GM21723 (cell line): ENCODE data around the gene TBC1D10B.

Experiments
- ATAC-seq: cut with Tn5 transposase; IDR thresholded peaks from one replicate; pipeline ENCODE4 v1.9.1; 2021; ENCODE audit warnings: mild to moderate bottlenecking, moderate library complexity; ENCODE audit not compliant: unreplicated experiment

TBC1D10B gene

GRCh38 chr16:30376461-30376902, 6.2 kb upstream of the TBC1D10B start:
- no peak for ATAC-seq

GRCh38 chr16:30375864-30376263, 5.6 kb upstream of the TBC1D10B start:
- ATAC-seq = no peak

- no peak for ATAC-seq
These were observed 4.2 kb upstream of the TBC1D10B start, which contains the start of gene MYL11 for GRCh38 chr16:30374538-30374937. TSS of gene MYL11 (plus strand) at chr16:30374802. CDS start at chr16:30374858, 56 bp downstream.

GRCh38 chr16:30372725-30373124, 2.4 kb upstream of the TBC1D10B start:
- ATAC-seq = no peak

- ATAC-seq = no peak
These were observed 1.9 kb upstream of the TBC1D10B start for GRCh38 chr16:30372038-30372712.

- ATAC-seq = no peak
These were observed 1.0 kb upstream of the TBC1D10B start for GRCh38 chr16:30371248-30371816.

- ATAC-seq = peak; percentile 6
These were observed 297 bp downstream of the TBC1D10B start for GRCh38 chr16:30369938-30370455.

GRCh38 chr16:30369091-30369937, 980 bp downstream of the TBC1D10B start:
- ATAC-seq = no peak

- no peak for ATAC-seq
These were observed 1.6 kb downstream of the TBC1D10B start for GRCh38 chr16:30368792-30369090.

- no peak for ATAC-seq
These were observed 2.0 kb downstream of the TBC1D10B start for GRCh38 chr16:30368122-30368791.

- no peak for ATAC-seq
These were observed 2.8 kb downstream of the TBC1D10B start for GRCh38 chr16:30367349-30368009.

- no peak for ATAC-seq
These were observed 3.8 kb downstream of the TBC1D10B start for GRCh38 chr16:30366511-30366910.

GRCh38 chr16:30365200-30365599, 5.1 kb downstream of the TBC1D10B start:
- no peak for ATAC-seq

GRCh38 chr16:30361180-30361579, 9.1 kb downstream of the TBC1D10B start:
- ATAC-seq = no peak

- no peak for ATAC-seq
These were observed 10.5 kb downstream of the TBC1D10B start for GRCh38 chr16:30359871-30360170.

GRCh38 chr16:30358990-30359870, 11.1 kb downstream of the TBC1D10B start:
- no peak for ATAC-seq

- no peak for ATAC-seq
These were observed 11.7 kb downstream of the TBC1D10B start for GRCh38 chr16:30358577-30358936.

GRCh38 chr16:30357715-30358576, 12.3 kb downstream of the TBC1D10B start:
- no peak for ATAC-seq
